ENCODE data around the gene DENND4B.

The DENND4B gene

GRCh38 chr1:153954826-153955225 lies 8.3 kb upstream of the DENND4B start:
- Histone ChIP-seq H3K36me3 (ENCODE audit: control insufficient read depth, insufficient read depth, low read length) (peaks cover 33% of the 10 kb centered on the region), H3K4me3 (replicated peaks; ENCODE audit: low read depth, low read length) (no peak overlapping the region), H3K27me3 (replicated peaks; ENCODE audit: control insufficient read depth, insufficient read depth, low read length) (no peaks in the 10 kb centered on the region)
- DNase-seq (ENCODE audit: extremely low read depth, insufficient read length) = no peak
- TF ChIP-seq, protein P1, sequence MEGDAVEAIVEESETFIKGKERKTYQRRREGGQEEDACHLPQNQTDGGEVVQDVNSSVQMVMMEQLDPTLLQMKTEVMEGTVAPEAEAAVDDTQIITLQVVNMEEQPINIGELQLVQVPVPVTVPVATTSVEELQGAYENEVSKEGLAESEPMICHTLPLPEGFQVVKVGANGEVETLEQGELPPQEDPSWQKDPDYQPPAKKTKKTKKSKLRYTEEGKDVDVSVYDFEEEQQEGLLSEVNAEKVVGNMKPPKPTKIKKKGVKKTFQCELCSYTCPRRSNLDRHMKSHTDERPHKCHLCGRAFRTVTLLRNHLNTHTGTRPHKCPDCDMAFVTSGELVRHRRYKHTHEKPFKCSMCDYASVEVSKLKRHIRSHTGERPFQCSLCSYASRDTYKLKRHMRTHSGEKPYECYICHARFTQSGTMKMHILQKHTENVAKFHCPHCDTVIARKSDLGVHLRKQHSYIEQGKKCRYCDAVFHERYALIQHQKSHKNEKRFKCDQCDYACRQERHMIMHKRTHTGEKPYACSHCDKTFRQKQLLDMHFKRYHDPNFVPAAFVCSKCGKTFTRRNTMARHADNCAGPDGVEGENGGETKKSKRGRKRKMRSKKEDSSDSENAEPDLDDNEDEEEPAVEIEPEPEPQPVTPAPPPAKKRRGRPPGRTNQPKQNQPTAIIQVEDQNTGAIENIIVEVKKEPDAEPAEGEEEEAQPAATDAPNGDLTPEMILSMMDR (IDR thresholded peaks at IDR 0.05; ENCODE audit: insufficient read depth, low read length, poor library complexity, severe bottlenecking) = no peak

DNA sequence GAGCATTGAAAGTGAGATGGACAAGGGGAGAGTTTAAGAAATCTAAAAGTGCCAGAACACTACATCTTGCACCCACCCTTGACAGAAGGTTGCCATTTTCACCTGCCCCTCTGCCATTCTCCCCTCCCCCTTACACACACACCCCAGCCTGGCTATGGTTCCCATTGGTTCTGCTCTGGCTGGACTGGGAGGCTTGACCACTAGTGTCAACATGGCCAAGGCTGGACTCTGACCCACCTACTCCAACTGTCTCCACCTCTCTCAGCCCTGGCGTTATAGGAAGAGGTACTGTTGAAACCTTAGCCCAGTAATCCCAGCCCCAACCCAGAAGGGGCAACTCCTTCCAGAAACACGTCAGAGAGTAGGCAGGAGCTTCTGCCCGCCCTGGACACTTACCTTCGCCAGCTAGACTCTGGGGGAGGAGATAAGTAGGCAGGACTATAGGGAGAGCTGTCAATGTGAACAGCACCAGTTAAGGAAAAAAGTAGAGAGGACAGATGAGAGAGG lies 7.4 kb upstream of the DENND4B start:
- peaks cover 35% of the 10 kb centered on the region for H3K36me3 ChIP-seq (ENCODE audit: control insufficient read depth, insufficient read depth, low read length)
- no peak overlapping the region for H3K4me3 ChIP-seq (replicated peaks; ENCODE audit: low read depth, low read length)

GRCh38 chr1:153951801-153952200 lies 5.3 kb upstream of the DENND4B start:
- no peak for DNase-seq (ENCODE audit: extremely low read depth, insufficient read length)
- TF ChIP-seq, protein P1 (IDR thresholded peaks at IDR 0.05; ENCODE audit: insufficient read depth, low read length, poor library complexity, severe bottlenecking) = no peak
- Histone ChIP-seq H3K27me3 (replicated peaks; ENCODE audit: control insufficient read depth, insufficient read depth, low read length) (no peaks in the 10 kb centered on the region), H3K4me3 (replicated peaks; ENCODE audit: low read depth, low read length) (no peak overlapping the region), H3K36me3 (ENCODE audit: control insufficient read depth, insufficient read depth, low read length) (peaks cover 43% of the 10 kb centered on the region)

More for the DNA sequence above, 7.4 kb upstream of the DENND4B start:
- H3K27me3 ChIP-seq (replicated peaks; ENCODE audit: control insufficient read depth, insufficient read depth, low read length) = no peaks in the 10 kb centered on the region
- no peak for DNase-seq (ENCODE audit: extremely low read depth, insufficient read length)
- TF ChIP-seq, protein P1 (IDR thresholded peaks at IDR 0.05; ENCODE audit: insufficient read depth, low read length, poor library complexity, severe bottlenecking) = no peak

- DNase-seq (ENCODE audit: extremely low read depth, insufficient read length) = no peak
- peaks cover 43% of the 10 kb centered on the region for H3K36me3 ChIP-seq (ENCODE audit: control insufficient read depth, insufficient read depth, low read length)
- no peak overlapping the region for H3K4me3 ChIP-seq (replicated peaks; ENCODE audit: low read depth, low read length)
- no peaks in the 10 kb centered on the region for H3K27me3 ChIP-seq (replicated peaks; ENCODE audit: control insufficient read depth, insufficient read depth, low read length)
- TF ChIP-seq, protein P1 (IDR thresholded peaks at IDR 0.05; ENCODE audit: insufficient read depth, low read length, poor library complexity, severe bottlenecking) = no peak
These were observed 4.7 kb upstream of the DENND4B start for GRCh38 chr1:153951183-153951582.

- DNase-seq (ENCODE audit: extremely low read depth, insufficient read length) = peak; percentile 95
- Histone ChIP-seq H3K36me3 (ENCODE audit: control insufficient read depth, insufficient read depth, low read length) (peaks cover 26% of the 10 kb centered on the region), H3K4me3 (replicated peaks; ENCODE audit: low read depth, low read length) (peak overlapping the region; percentile 79), H3K27me3 (replicated peaks; ENCODE audit: control insufficient read depth, insufficient read depth, low read length) (no peaks in the 10 kb centered on the region)
- TF ChIP-seq, protein P1 (IDR thresholded peaks at IDR 0.05; ENCODE audit: insufficient read depth, low read length, poor library complexity, severe bottlenecking) = no peak
These were observed 510 bp downstream of the DENND4B start for GRCh38 chr1:153945795-153946621.
